Activated gamma-delta T cell (primary cell): ENCODE results near the gene TMEM26.

Experiments used
- DNase-seq: peaks from one replicate; lab custom pipeline; 2025; lab: John Stamatoyannopoulos, UW

TMEM26 gene

DNA sequence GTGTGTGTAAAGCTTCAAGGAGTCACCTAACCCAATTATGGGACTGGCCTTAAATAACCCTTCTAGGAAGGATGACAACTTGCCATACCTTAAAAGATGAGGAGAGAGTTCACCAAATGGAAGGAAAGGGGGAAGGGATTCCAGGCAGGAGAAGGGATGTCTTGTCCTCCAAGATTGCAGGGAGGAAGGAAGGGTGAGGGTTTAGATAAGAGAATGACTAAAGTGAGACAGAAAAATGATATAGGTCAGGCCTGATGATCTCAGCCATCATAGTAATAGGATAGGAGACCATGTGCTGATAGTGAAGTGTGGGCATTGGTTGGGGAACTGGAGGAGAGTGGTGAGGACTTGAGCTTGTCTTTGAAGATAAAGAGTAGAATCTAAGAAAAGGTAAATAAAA lies 7.7 kb upstream of the TMEM26 start:
- no peak for DNase-seq

DNA sequence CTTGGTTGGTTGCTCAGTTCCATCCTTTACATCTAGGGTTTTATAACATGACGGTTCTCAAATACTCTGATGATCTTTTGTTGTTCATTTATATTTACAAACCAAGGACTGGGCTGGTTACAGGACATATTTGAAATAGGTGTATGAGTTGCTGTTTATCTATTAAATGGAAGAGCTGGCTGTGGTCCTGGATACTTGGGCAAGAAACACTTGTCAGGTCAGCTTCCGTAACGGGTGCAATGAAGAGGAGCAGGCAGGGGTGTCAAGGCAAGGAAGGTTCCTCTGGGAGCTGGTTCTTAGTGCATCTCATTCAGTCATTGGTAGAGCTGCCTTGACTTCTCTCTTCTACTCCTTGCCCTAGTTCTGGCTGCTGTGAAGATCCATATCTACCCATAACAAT lies 4.8 kb upstream of the TMEM26 start:
- DNase-seq = no peak

DNA sequence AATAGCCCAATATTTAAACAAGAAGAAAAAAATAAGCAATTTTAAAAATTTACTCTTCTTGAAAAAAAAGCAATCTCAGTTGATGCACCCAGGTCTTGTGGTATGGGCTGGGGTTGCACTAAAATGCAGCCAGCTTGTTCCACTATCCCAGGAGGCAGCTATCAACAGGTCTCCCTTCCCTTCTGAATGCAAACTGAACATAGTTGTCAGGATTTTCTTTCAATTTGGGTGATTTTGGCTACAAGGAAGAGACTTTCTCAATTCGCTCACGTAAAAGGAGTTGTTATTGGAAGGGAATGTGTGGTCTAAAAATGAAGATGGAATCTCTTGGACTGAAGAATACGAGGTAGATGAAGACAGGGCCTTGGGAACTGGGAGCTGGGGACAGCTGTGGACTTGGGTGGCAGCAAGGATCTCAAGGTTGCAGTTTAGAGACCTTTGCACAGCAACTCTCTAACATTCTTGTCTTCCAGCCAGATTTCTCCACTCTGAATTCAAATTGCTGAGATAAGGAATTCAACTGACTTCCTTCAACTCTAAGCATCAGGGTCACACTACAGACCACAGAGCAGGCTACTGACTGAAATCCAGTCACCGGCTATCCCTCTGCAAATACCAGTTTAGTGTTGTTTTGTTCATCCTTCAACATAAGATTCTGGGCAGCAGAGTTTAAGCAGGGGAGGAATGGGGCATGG lies 3.1 kb upstream of the TMEM26 start:
- DNase-seq = no peak

GRCh38 chr10:61455656-61456055 lies 2.5 kb upstream of the TMEM26 start:
- no peak for DNase-seq

- DNase-seq = no peak
These were observed 1.4 kb upstream of the TMEM26 start for GRCh38 chr10:61454541-61454940.

DNA sequence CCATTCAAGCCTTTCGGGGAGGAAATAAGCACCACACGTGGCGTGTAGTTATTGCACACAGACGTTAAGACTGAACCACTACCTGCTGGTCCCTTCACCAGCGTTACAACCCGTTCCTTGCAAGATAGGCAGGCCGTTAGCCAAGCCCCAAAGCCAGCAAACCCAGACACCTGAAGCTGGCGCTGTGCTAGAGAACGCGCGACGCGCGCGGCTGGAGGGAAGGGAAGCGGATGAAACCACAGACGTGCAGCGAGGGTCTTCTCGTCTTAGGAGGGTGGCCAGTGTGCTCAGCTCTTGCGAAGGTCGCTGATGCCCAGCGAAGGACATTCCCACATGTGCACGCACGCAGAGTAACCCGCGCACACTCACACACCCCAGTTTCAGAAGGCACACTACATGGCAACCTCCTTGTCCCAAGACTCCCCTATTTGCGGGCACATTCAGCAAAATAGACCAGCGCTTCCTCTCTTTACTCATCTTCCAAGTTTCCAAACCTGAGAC lies 980 bp downstream of the TMEM26 start:
- DNase-seq = no peak

GRCh38 chr10:61451357-61451756 lies 1.8 kb downstream of the TMEM26 start:
- DNase-seq = no peak

- DNase-seq = no peak
These were observed 4.2 kb downstream of the TMEM26 start for GRCh38 chr10:61448841-61449600.

DNA sequence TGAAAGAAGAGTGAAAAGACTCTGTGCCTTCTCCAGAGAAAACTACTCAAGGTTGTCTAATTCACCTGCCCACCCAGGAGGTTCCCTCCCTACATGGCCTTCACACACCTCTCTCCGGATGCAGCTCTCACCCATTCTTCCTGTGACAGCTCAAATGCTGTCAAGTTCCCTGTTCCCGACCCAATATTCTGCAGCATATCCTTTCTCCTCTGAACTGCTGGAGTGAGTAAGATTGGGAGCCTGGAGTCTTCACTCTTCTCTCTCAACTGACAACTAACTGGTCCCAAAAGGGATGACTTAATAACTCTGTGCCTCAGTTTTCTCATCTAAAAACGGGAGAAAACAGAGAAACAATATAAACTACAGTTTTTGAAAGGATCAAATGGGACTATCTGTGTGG lies 5.1 kb downstream of the TMEM26 start:
- DNase-seq = no peak

DNA sequence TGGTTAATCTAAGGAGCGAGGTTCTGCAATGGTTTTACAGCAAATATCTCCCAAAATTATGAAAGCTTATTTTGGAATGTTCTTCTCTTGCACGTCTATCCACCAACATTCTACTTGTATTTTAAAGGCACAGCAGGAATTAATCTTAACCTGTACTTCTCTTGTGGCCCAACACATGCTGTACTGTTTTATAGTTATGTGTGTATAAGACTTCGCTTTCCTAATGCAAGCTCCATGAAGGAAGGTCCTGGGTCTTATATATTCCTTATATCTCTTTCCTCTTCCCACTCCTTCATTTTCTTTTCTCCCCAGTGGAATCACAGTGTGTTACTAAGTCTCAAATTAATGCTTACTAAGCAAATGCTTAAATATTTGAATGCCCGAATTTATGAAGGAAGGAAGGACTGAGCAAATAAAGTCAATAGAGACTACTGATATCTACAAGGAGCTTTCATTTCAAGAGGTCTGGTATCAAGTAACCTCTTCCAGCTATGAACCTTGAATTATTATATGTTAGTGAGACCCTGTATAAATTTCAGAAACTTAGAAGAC lies 14.0 kb downstream of the TMEM26 start:
- DNase-seq = no peak

GRCh38 chr10:61438141-61438988 lies 14.8 kb downstream of the TMEM26 start:
- DNase-seq = no peak

DNA sequence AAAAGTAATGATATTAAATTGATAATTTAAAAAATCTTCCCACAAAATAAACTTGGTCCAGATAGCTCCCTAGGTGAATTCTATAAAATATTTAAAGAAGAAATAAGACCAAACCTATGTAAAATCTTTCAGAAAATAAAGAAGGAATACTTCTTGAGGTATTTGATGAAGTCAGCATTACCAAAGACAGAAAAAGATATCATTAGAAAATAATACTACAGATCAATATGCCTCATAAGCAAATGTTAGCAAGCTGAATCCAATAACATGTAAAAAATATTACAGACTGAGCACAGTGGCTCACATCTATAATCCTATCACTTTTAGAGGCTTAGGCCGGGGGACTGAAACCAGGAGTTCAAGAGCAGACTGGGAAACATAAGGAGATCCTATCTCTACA lies 30.0 kb downstream of the TMEM26 start:
- no peak for DNase-seq

- DNase-seq = no peak
These were observed 35.5 kb downstream of the TMEM26 start for GRCh38 chr10:61417661-61418060.

GRCh38 chr10:61415824-61416223 lies 37.4 kb downstream of the TMEM26 start:
- DNase-seq = no peak

DNA sequence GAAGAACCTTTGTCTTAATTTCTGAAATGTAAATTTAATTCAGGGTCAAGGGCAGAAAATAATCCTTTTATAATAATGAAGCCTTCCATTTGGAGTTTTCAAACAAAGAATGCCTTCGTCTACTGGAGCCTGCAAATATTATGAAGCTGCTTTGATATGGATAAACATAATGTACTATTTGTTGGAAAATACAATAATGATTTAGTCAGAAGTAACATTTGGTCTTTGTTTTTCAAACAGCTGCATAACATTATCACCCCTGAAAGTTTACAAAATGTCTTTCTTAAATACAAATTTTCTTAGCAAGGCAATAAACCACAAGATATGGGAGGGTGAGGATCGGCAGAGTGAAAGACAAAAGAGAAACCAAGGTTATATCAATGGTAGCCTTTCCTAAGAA lies 41.5 kb downstream of the TMEM26 start:
- no peak for DNase-seq

DNA sequence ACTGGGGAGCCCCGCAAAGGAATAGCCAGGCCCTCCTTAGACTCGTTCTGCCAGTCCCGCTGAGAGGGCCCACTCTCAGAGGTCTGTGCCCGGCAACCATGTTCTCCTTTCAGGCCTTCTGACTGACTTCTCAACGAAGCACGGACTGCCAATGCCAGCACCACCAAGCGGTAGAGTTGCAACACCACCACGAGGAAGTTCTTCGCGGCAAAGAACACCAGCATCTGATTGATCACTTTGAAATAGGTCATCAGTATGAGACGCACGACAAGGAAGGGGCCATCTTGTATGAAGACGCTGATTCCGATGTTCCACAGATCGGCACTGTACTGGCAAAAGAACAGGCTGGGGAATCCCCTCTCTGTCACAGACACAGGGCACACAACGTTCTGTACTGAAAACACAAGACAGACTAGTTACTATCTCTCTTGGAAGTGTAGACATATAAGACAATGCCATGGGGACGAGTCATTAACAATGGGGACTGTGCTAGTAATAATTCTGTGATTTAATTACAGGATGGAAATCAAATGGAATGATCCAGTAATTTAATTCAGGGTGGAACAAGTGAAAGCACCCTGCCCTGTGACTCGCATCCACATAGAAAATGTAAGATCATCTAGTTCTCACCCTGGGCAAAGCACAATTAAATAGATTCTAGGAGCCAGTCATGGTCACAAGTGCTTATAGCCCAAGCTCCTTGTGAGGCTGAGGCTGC lies 42.7 kb downstream of the TMEM26 start:
- no peak for DNase-seq

DNA sequence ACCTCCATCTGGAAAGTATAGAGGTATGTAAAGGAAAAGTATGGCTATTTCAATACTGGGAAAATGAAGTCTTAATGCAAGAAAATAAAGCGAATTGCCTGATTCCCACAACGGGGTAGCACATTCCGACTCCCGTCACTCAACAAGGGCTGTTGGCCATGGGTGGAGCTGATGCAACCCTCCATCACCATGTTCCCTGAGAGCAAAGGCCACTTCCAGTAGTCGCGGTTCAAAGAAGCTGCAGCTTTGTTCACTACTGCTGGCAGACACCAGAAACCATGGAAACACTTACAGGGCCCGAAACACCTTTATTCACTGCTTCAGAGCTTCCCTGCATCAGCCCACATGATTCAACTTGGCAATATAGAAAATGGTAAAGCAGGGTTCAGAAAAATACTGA lies 44.0 kb downstream of the TMEM26 start:
- no peak for DNase-seq

DNA sequence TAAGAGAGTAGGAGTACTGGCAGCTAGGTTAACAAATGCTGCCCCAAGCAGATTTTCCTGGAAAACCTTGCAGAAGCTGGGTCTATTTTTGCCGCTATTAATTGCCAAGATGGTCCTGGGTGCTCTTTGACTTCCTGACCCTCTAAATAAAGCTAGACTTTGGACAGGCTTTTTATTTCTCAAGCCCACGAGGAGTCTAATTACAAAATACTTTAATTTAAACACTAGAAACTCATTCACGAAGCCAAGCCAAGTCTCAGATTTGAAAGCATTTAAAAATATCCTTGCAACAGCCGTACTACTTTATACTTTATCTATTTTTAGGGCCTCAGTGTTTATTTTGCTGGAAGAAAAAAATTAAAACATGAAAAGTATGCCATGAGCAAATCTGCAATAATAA lies 45.1 kb downstream of the TMEM26 start:
- no peak for DNase-seq

DNA sequence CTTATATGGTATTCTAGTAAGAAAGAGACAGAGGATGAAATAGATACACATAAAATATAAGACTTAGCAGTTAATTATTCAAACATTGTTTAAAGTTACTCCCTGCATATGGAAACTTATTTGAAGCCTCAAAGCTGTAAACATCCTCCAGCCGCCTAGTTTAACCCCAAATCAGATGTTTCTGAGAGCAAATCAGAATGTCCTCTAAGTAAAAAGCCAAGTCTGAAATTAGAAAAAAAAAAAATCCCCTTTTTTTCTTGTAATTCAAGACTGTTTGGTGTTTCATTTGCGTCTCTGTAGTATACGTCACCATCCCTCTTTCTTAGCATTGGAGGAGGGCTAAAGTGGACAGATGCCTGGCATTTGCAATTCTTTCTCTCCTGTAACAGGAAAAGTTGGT lies 46.4 kb downstream of the TMEM26 start:
- no peak for DNase-seq

GRCh38 chr10:61406242-61406641 lies 46.9 kb downstream of the TMEM26 start:
- DNase-seq = no peak

- no peak for DNase-seq
These were observed 48.4 kb downstream of the TMEM26 start for GRCh38 chr10:61404751-61405150.

- DNase-seq = no peak
These were observed 52.7 kb downstream of the TMEM26 start for GRCh38 chr10:61400524-61400923.
